Body of pancreas (tissue), 4 donors: ENCODE results near the gene RNF223.

ENCODE experiments used
- POLR2A ChIP-seq, 3 donors: fragments of 450-650 bp; IDR thresholded peaks; one replicate each; pipeline ENCODE4 v1.6.1; 2016; ENCODE audit warnings: antibody characterized with exemption in 3 of 3, mild to moderate bottlenecking in 2 of 3
- TF ChIP-seq, protein P1 (sequence below), 7 experiments: fragments of 450-650 bp in 4 of 7; fragments of 200-600 bp in 3 of 7; sonication (generic) in 3 of 7; IDR thresholded peaks; one replicate each; pipeline ENCODE4 v1.5.1; 2016 to 2019; ENCODE audit warnings: antibody characterized with exemption in 7 of 7

DNA sequence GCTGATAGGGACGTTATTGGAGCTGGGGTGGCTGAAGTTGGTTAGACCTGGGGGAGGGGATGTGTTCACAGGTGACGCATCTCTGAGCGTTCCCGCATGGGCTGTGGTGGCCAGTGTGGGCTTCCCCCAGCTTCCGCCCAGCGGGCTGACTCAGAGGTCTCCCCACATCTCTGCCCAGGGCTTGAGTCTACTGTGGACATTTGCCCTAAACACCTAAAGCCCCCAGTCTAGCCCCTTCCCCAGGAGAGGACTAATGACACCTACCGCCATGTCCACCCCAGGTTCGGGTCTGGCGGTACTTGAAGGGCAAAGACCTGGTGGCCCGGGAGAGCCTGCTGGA lies 52.2 kb downstream of the RNF223 start:
- no peak for TF ChIP-seq POLR2A (IDR thresholded peaks at IDR 0.05)
- TF ChIP-seq, protein P1, sequence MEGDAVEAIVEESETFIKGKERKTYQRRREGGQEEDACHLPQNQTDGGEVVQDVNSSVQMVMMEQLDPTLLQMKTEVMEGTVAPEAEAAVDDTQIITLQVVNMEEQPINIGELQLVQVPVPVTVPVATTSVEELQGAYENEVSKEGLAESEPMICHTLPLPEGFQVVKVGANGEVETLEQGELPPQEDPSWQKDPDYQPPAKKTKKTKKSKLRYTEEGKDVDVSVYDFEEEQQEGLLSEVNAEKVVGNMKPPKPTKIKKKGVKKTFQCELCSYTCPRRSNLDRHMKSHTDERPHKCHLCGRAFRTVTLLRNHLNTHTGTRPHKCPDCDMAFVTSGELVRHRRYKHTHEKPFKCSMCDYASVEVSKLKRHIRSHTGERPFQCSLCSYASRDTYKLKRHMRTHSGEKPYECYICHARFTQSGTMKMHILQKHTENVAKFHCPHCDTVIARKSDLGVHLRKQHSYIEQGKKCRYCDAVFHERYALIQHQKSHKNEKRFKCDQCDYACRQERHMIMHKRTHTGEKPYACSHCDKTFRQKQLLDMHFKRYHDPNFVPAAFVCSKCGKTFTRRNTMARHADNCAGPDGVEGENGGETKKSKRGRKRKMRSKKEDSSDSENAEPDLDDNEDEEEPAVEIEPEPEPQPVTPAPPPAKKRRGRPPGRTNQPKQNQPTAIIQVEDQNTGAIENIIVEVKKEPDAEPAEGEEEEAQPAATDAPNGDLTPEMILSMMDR (IDR thresholded peaks at IDR 0.05), result no peak
